Tibial nerve (tissue), 3 donors: ENCODE results near the gene DISC1.
"Not testable (repeated sequence)": the region's sequence is repeated elsewhere in the genome, so short reads cannot be mapped to it uniquely, and the experiment has no call there.

Experiments
- POLR2A ChIP-seq, 2 donors: fragments of 450-650 bp; IDR thresholded peaks; one replicate each; pipeline ENCODE4 v1.6.1; 2017; ENCODE audit warnings: antibody characterized with exemption in 2 of 2, mild to moderate bottlenecking in 2 of 2, moderate library complexity in 2 of 2
- TF ChIP-seq, protein P1 (sequence below), 5 experiments: fragments of 200-600 bp in 3 of 5; fragments of 450-650 bp in 2 of 5; sonication (generic) in 3 of 5; IDR thresholded peaks; one replicate each; pipeline ENCODE4 v1.5.1; 2016 to 2019; ENCODE audit warnings: antibody characterized with exemption in 5 of 5, mild to moderate bottlenecking in 3 of 5, moderate library complexity in 2 of 5

DNA sequence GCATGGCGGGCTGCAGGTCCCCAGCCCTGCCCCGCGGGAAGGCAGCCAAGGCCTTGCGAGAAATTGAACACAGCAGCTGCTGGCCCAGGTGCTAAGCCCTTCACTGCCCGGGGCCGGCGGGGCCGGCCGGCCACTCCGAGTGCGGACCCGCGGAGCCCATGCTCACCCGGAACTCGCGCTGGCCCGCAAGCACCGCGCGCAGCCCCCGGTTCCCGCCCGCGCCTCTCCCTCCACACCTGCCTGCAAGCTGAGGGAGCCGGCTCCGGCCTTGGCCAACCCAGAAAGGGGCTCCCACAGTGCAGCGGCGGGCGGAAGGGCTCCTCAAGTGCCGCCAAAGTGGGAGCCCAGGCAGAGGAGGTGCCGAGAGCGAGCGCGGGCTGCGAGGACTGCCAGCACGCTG lies 15.5 kb downstream of the DISC1 start:
- TF ChIP-seq, protein P1, sequence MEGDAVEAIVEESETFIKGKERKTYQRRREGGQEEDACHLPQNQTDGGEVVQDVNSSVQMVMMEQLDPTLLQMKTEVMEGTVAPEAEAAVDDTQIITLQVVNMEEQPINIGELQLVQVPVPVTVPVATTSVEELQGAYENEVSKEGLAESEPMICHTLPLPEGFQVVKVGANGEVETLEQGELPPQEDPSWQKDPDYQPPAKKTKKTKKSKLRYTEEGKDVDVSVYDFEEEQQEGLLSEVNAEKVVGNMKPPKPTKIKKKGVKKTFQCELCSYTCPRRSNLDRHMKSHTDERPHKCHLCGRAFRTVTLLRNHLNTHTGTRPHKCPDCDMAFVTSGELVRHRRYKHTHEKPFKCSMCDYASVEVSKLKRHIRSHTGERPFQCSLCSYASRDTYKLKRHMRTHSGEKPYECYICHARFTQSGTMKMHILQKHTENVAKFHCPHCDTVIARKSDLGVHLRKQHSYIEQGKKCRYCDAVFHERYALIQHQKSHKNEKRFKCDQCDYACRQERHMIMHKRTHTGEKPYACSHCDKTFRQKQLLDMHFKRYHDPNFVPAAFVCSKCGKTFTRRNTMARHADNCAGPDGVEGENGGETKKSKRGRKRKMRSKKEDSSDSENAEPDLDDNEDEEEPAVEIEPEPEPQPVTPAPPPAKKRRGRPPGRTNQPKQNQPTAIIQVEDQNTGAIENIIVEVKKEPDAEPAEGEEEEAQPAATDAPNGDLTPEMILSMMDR (IDR thresholded peaks at IDR 0.05) = not testable (repeated sequence)
- TF ChIP-seq POLR2A (IDR thresholded peaks at IDR 0.05) = not testable (repeated sequence)
